Measurements from ENCODE around the gene SMYD4.

The SMYD4 gene, protein sequence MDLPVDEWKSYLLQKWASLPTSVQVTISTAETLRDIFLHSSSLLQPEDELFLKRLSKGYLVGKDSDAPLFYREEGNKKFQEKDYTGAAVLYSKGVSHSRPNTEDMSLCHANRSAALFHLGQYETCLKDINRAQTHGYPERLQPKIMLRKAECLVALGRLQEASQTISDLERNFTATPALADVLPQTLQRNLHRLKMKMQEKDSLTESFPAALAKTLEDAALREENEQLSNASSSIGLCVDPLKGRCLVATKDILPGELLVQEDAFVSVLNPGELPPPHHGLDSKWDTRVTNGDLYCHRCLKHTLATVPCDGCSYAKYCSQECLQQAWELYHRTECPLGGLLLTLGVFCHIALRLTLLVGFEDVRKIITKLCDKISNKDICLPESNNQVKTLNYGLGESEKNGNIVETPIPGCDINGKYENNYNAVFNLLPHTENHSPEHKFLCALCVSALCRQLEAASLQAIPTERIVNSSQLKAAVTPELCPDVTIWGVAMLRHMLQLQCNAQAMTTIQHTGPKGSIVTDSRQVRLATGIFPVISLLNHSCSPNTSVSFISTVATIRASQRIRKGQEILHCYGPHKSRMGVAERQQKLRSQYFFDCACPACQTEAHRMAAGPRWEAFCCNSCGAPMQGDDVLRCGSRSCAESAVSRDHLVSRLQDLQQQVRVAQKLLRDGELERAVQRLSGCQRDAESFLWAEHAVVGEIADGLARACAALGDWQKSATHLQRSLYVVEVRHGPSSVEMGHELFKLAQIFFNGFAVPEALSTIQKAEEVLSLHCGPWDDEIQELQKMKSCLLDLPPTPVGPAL

DNA sequence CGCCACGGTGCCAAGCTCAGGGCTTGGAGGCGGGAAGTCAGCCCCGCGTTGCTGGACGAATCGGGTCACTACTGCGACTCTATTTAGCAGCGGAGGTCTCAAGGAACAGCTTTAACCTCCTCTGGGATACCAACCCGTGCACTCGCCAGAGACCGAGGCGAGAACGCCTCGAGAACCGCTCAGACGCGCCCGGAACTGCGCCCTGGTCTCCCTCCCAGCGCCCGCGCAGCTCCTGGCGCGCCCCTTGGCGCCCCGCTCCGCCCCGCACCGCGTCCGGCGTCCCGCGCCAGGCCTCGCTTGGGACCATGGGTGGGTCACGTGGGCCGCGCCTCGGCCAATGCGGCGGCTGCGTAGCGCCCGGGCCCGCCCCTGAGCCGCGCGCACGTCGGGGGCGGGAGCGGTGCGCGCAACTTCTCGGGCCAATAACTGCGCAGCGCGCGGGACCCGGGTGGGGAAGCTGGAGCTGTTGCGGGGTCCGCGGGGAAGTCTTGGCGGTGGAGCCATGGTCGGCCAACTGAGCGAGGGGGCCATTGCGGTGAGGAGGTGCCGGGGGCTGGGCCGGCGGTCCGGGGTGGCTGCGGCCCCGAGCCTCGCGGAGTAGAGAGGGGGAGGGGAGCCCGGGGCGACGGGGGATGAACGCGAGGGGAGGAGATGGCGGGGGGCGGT lies at the start of gene SMYD4, which contains the start of gene RPA1:
TSS of gene SMYD4 (minus strand) at position 311 of the 666 bp plus-strand sequence. CDS start 1,908 bp downstream, outside the sequence.
TSS of gene RPA1 (plus strand) at position 414 of the 666 bp plus-strand sequence. CDS start at position 503, 89 bp downstream.
- CTCF ChIA-PET, result interaction anchor here (0.7 to 1.9 kb wide), 4 partner anchors 44 to 161 kb away, joined by 4 to 9 read pairs (median 4); no protein-coding TSS in a partner anchor
- DNase-seq (ENCODE audit: low read depth, low spot score), result no peak
- TF ChIP-seq, protein P1, sequence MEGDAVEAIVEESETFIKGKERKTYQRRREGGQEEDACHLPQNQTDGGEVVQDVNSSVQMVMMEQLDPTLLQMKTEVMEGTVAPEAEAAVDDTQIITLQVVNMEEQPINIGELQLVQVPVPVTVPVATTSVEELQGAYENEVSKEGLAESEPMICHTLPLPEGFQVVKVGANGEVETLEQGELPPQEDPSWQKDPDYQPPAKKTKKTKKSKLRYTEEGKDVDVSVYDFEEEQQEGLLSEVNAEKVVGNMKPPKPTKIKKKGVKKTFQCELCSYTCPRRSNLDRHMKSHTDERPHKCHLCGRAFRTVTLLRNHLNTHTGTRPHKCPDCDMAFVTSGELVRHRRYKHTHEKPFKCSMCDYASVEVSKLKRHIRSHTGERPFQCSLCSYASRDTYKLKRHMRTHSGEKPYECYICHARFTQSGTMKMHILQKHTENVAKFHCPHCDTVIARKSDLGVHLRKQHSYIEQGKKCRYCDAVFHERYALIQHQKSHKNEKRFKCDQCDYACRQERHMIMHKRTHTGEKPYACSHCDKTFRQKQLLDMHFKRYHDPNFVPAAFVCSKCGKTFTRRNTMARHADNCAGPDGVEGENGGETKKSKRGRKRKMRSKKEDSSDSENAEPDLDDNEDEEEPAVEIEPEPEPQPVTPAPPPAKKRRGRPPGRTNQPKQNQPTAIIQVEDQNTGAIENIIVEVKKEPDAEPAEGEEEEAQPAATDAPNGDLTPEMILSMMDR (IDR thresholded peaks at IDR 0.05; ENCODE audit: insufficient read depth, low read length, missing control alignments), result no peak
- H3K4me3 ChIP-seq (ENCODE audit: low read depth, low read length), result peak within 1 kb of the TSS; percentile 87
- POLR2A ChIA-PET, result interaction anchor here (1.8 kb wide), 1 partner anchor 113 kb away, joined by 10 read pairs; no protein-coding TSS in a partner anchor

DNA sequence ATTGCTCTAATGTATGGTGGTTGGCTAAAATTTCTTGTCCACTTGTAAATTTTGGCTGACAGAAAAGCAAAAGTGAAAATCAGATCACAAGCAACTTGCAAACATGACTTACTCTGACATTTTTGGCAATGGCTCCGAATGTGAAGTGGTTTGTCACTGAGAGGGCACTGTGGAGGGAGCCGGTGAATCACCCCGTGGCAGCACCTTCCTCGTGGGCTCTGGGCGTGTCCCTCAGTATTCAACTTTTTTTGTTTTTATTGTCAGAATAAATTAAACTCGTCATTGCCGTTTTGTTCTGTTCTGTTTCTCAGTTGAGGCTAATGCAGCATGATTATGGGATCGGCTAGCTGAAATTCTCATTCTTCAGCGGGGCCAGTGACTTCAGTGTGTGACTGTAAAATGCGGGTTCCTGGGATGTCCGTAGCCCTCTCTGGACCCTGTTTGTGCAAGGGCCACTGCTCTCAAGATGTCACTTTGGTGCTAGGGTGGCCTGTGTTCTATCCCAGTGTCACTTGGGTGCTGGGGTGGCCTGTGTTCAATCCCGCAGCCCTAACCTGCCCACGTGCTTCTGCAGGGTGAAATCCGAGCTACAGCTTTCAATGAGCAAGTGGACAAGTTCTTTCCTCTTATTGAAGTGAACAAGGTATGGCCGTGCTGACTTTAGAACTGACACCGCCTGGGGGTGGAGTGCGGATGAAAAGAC lies 48.9 kb upstream of the SMYD4 start:
- no peak overlapping the region for H3K4me3 ChIP-seq (ENCODE audit: low read depth, low read length)
- CTCF ChIA-PET, result interaction anchor here (0.6 to 6.8 kb wide), 6 partner anchors 12 to 155 kb away, joined by 3 to 87 read pairs (median 6); partner anchors contain the start of genes DPH1 and RTN4RL1
- POLR2A ChIA-PET, result no interaction called here
- TF ChIP-seq, protein P1 (IDR thresholded peaks at IDR 0.05; ENCODE audit: insufficient read depth, low read length, missing control alignments), result no peak
- no peak for DNase-seq (ENCODE audit: low read depth, low spot score)

DNA sequence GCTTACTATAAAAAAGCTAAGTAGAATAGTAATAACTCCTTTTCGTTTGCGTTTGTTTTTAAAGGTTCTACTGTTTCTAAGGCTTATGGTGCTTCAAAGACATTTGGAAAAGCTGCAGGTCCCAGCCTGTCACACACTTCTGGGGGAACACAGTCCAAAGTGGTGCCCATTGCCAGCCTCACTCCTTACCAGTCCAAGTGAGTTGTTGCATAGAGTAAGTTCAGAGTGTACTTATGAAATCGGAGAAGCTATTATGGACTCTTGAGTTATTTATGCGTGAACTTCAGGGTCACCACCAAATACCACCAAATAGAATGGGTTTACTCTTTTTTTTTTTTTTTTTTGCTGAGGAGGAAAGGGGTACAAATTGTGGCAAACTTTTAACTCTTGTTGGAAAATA lies 45.9 kb upstream of the SMYD4 start:
- H3K4me3 ChIP-seq (ENCODE audit: low read depth, low read length), result no peak overlapping the region
- POLR2A ChIA-PET, result no interaction called here
- DNase-seq (ENCODE audit: low read depth, low spot score), result no peak
- CTCF ChIA-PET, result interaction anchor here (0.6 to 1.1 kb wide), 2 partner anchors 11 to 159 kb away, joined by 4 to 8 read pairs; no protein-coding TSS in a partner anchor
- TF ChIP-seq, protein P1 (IDR thresholded peaks at IDR 0.05; ENCODE audit: insufficient read depth, low read length, missing control alignments), result no peak

DNA sequence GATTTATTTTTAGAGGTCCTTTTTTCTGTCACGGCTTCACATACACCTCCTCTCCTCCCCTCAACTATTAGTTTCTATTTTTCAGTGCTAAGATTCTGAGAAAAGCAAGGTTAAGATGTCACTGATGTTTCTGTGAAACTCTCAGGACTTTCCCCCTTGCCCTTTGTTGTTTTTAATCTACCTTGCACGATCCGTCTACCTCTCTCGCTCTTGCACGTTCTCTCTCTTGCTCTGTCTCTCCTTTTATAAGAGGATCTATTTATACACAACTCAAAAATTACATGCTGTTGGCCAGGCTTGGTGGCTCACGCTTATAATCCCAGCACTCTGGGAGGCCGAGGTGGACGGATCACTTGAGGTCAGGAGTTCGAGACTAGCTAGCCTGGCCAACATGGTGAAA lies 43.7 kb upstream of the SMYD4 start:
- CTCF ChIA-PET, result interaction anchor here (1.2 kb wide), 1 partner anchor 10 kb away, joined by 3 read pairs; no protein-coding TSS in a partner anchor
- H3K4me3 ChIP-seq (ENCODE audit: low read depth, low read length), result no peak overlapping the region
- POLR2A ChIA-PET, result no interaction called here
- TF ChIP-seq, protein P1 (IDR thresholded peaks at IDR 0.05; ENCODE audit: insufficient read depth, low read length, missing control alignments), result no peak
- no peak for DNase-seq (ENCODE audit: low read depth, low spot score)

DNA sequence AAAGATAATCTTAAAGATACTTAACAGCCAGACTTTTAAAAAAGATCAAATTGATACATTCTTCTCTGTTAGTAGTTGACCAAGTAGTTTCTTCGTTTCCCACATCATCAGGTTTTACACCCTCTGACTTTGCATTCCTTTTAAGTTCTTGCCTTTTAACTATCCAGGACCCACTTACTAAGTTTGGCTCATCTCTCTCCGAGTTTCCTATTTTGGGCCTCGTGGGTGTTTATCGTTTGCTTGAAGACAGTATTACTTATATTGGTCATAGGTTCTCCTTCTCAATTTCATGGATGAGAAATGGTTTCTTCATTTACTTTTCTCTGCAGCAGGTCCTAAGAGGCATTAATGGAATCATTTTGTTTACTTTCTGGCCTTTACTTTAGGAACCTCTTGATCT lies 43.3 kb upstream of the SMYD4 start:
- TF ChIP-seq, protein P1 (IDR thresholded peaks at IDR 0.05; ENCODE audit: insufficient read depth, low read length, missing control alignments), result no peak
- no peak overlapping the region for H3K4me3 ChIP-seq (ENCODE audit: low read depth, low read length)
- no peak for DNase-seq (ENCODE audit: low read depth, low spot score)
- ChIA-PET CTCF (interaction anchor here (3.1 kb wide), 1 partner anchor 9 kb away, joined by 18 read pairs; no protein-coding TSS in a partner anchor), POLR2A (no interaction called here)

All from AG04449 (cell line).